Smooth muscle cell (in vitro differentiated cells): ENCODE measurements around the gene ARPP21. TPM values are rescaled to one million over a fixed set of nuclear protein-coding genes. Genes with fewer than 3 reads are reported as not detected.

Source experiments
- DNase-seq: peaks from one replicate; lab custom pipeline; 2025; ENCODE audit not compliant: unreplicated experiment; lab: John Stamatoyannopoulos, UW
- H2AFZ ChIP-seq: fragments of 200-600 bp; sonication (generic); 2 replicates; pipeline ENCODE4 v1.6.0; 2016; ENCODE audit warnings: antibody characterized with exemption, low read depth, mild to moderate bottlenecking
- H3F3A ChIP-seq: fragments of 200-600 bp; sonication (generic); 2 replicates; pipeline ENCODE4 v1.6.0; 2017; ENCODE audit warnings: antibody characterized with exemption, low read depth
- H3K27ac ChIP-seq: fragments of 200-600 bp; sonication (generic); 2 replicates; pipeline ENCODE4 v1.5.1; 2016; ENCODE audit warnings: low read depth, mild to moderate bottlenecking
- H3K27me3 ChIP-seq: fragments of 200-600 bp; sonication (generic); 2 replicates; pipeline ENCODE4 v1.6.1; 2016; ENCODE audit warnings: low read depth, mild to moderate bottlenecking
- H3K36me3 ChIP-seq: fragments of 200-600 bp; sonication (generic); 2 replicates; pipeline ENCODE4 v1.5.1; 2016; ENCODE audit warnings: low read depth
- H3K4me1 ChIP-seq: fragments of 200-600 bp; sonication (generic); 2 replicates; pipeline ENCODE4 v1.5.1; 2016; ENCODE audit warnings: low read depth
- H3K4me2 ChIP-seq: fragments of 200-600 bp; sonication (generic); 2 replicates; pipeline ENCODE4 v1.6.0; 2016; ENCODE audit warnings: mild to moderate bottlenecking
- H3K4me3 ChIP-seq: fragments of 200-600 bp; sonication (generic); 2 replicates; pipeline ENCODE4 v1.5.1; 2016; ENCODE audit warnings: mild to moderate bottlenecking
- H3K79me2 ChIP-seq: fragments of 200-600 bp; sonication (generic); 2 replicates; pipeline ENCODE4 v1.6.0; 2016; ENCODE audit warnings: low read depth, mild to moderate bottlenecking
- H3K9ac ChIP-seq: fragments of 200-600 bp; sonication (generic); 2 replicates; pipeline ENCODE4 v1.6.0; 2016; ENCODE audit warnings: low read depth
- H3K9me3 ChIP-seq: fragments of 200-600 bp; sonication (generic); replicated peaks from 2 replicates; pipeline ENCODE4 v1.5.1; 2016; ENCODE audit warnings: low read depth
- H4K20me1 ChIP-seq: fragments of 200-600 bp; sonication (generic); 2 replicates; pipeline ENCODE4 v1.6.0; 2016; ENCODE audit warnings: low read depth
- WGBS: methylation state at CpG from one replicate; pipeline ENCODE4 v1.1.7; 2016; ENCODE audit warnings: low lambda C conversion rate; 5-methylcytosine and 5-hydroxymethylcytosine counted together
- polyA plus RNA-seq: library from polyadenylated mRNA; unstranded; fragments of >200 nt; fragmentation: Nextera tagmentation; extraction: Ambion mirVana; gene quantifications from 2 replicates; pipeline ENCODE4 v1.2.1, GENCODE V29; 2016
- total RNA-seq: library from RNA; depleted of rRNA; stranded (reverse); fragments of >200 nt; gene quantifications from 2 replicates; pipeline ENCODE4 v1.2.3, GENCODE V29; 2014
- TF ChIP-seq, protein P1 (sequence below): fragments of 200-600 bp; sonication (generic); IDR thresholded peaks from 2 replicates; pipeline ENCODE4 v1.5.1; 2017; ENCODE audit warnings: borderline replicate concordance, mild to moderate bottlenecking, antibody characterized with exemption; ENCODE audit not compliant: insufficient read depth, poor library complexity, severe bottlenecking

The ARPP21 gene
- total and polyA plus RNA-seq, 2 experiments from 2014 or later, result not detected

- no peak overlapping the region for H2AFZ ChIP-seq
- no peaks in the 10 kb centered on the region for H4K20me1 ChIP-seq
- H3K27me3 ChIP-seq, result peaks cover 3% of the 10 kb centered on the region
- H3K9me3 ChIP-seq, result no peaks in the 10 kb centered on the region
- H3K9ac ChIP-seq, result no peak overlapping the region
- no peak overlapping the region for H3K27ac ChIP-seq
- WGBS, result 85% methylated on average over 1 of the region's 1 CpG
- no peaks in the 10 kb centered on the region for H3K36me3 ChIP-seq
- H3K79me2 ChIP-seq, result no peaks in the 10 kb centered on the region
- H3K4me2 ChIP-seq, result no peak overlapping the region
- no peak overlapping the region for H3K4me3 ChIP-seq
- H3K4me1 ChIP-seq, result peaks cover 6% of the 10 kb centered on the region
- H3F3A ChIP-seq, result no peaks in the 10 kb centered on the region
- TF ChIP-seq, protein P1, sequence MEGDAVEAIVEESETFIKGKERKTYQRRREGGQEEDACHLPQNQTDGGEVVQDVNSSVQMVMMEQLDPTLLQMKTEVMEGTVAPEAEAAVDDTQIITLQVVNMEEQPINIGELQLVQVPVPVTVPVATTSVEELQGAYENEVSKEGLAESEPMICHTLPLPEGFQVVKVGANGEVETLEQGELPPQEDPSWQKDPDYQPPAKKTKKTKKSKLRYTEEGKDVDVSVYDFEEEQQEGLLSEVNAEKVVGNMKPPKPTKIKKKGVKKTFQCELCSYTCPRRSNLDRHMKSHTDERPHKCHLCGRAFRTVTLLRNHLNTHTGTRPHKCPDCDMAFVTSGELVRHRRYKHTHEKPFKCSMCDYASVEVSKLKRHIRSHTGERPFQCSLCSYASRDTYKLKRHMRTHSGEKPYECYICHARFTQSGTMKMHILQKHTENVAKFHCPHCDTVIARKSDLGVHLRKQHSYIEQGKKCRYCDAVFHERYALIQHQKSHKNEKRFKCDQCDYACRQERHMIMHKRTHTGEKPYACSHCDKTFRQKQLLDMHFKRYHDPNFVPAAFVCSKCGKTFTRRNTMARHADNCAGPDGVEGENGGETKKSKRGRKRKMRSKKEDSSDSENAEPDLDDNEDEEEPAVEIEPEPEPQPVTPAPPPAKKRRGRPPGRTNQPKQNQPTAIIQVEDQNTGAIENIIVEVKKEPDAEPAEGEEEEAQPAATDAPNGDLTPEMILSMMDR, result no peak
- DNase-seq, result no peak
These were observed 122.0 kb downstream of the ARPP21 start for GRCh38 chr3:35761311-35761710.

GRCh38 chr3:35772381-35773015 lies 133.2 kb downstream of the ARPP21 start:
- H3K9ac ChIP-seq, result no peak overlapping the region
- no peaks in the 10 kb centered on the region for H3K9me3 ChIP-seq
- H2AFZ ChIP-seq, result no peak overlapping the region

GRCh38 chr3:35773417-35773816 lies 134.1 kb downstream of the ARPP21 start:
- no peaks in the 10 kb centered on the region for H4K20me1 ChIP-seq
- no peaks in the 10 kb centered on the region for H3F3A ChIP-seq
- no peaks in the 10 kb centered on the region for H3K79me2 ChIP-seq
- no peaks in the 10 kb centered on the region for H3K4me1 ChIP-seq
- H3K27me3 ChIP-seq, result peaks cover 3% of the 10 kb centered on the region
- H3K9ac ChIP-seq, result no peak overlapping the region
- H3K9me3 ChIP-seq, result no peaks in the 10 kb centered on the region
- H3K4me3 ChIP-seq, result no peak overlapping the region
- WGBS, result 94% methylated on average over 1 of the region's 1 CpG
- H3K36me3 ChIP-seq, result no peaks in the 10 kb centered on the region
- no peak for DNase-seq
- H3K4me2 ChIP-seq, result no peak overlapping the region
- TF ChIP-seq, protein P1, result no peak
- no peak overlapping the region for H2AFZ ChIP-seq
- H3K27ac ChIP-seq, result no peak overlapping the region

More at GRCh38 chr3:35772381-35773015, 133.2 kb downstream of the ARPP21 start:
- Histone ChIP-seq H3K36me3 (no peaks in the 10 kb centered on the region), H3K27me3 (no peaks in the 10 kb centered on the region), H3K79me2 (no peaks in the 10 kb centered on the region), H3K4me2 (no peak overlapping the region), H3K27ac (no peak overlapping the region), H3K4me1 (no peaks in the 10 kb centered on the region), H3K4me3 (no peak overlapping the region), H3F3A (no peaks in the 10 kb centered on the region), H4K20me1 (no peaks in the 10 kb centered on the region)
- TF ChIP-seq, protein P1, result no peak
- 70% methylated on average over 2 of the region's 2 CpGs for WGBS
- DNase-seq, result no peak

DNA sequence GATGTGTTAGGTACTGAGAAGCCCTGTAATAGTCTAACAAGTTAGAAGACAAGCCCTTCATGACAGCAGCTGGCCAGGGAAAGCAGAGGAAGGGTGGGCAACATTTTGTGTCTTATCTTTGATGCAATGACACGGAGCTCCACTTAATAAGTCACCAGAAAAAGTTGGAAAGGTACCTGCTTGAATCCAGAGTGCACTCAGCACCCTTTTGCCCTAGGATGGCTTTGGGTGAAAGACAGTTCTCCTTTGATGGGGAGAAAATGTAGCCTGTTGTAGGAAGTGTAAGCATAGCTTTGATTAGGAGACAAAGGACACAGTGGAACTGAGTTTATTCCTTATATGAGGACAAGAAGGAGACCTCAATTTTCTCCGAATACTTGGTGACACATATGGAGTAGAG lies 137.0 kb downstream of the ARPP21 start:
- no peaks in the 10 kb centered on the region for H3K9me3 ChIP-seq
- 87% methylated on average over 2 of the region's 2 CpGs for WGBS

More for the DNA sequence above, 137.0 kb downstream of the ARPP21 start:
- H3K9ac ChIP-seq, result no peak overlapping the region
- H4K20me1 ChIP-seq, result no peaks in the 10 kb centered on the region
- TF ChIP-seq, protein P1, result no peak
- DNase-seq, result no peak
- peaks cover 7% of the 10 kb centered on the region for H3K27me3 ChIP-seq
- H3K27ac ChIP-seq, result no peak overlapping the region
- no peaks in the 10 kb centered on the region for H3K79me2 ChIP-seq
- H2AFZ ChIP-seq, result no peak overlapping the region
- no peaks in the 10 kb centered on the region for H3F3A ChIP-seq
- no peak overlapping the region for H3K4me2 ChIP-seq
- H3K4me1 ChIP-seq, result no peaks in the 10 kb centered on the region
- H3K4me3 ChIP-seq, result no peak overlapping the region
- no peaks in the 10 kb centered on the region for H3K36me3 ChIP-seq
